GM19468 (cell line): Measurements from ENCODE around the gene ATG4C.
"Not testable (repeated sequence)": the region's sequence is repeated elsewhere in the genome, so short reads cannot be mapped to it uniquely, and the experiment has no call there.

ENCODE experiments used
- ATAC-seq: cut with Tn5 transposase; IDR thresholded peaks from one replicate; pipeline ENCODE4 v1.9.1; 2021; ENCODE audit warnings: mild to moderate bottlenecking, moderate library complexity, moderate number of reproducible peaks; ENCODE audit not compliant: unreplicated experiment; ENCODE audit errors: extremely low read depth

Gene ATG4C

GRCh38 chr1:62772607-62773295 lies 11.2 kb upstream of the ATG4C start:
- no peak for ATAC-seq

GRCh38 chr1:62774006-62774405 lies 9.9 kb upstream of the ATG4C start:
- no peak for ATAC-seq

- no peak for ATAC-seq
These were observed 8.8 kb upstream of the ATG4C start for GRCh38 chr1:62774971-62775595.

- ATAC-seq: no peak
These were observed 5.7 kb upstream of the ATG4C start for GRCh38 chr1:62778208-62778607.

- ATAC-seq: no peak
These were observed 1.9 kb upstream of the ATG4C start for GRCh38 chr1:62781841-62782543.

- ATAC-seq: not testable (repeated sequence)
These were observed 1.3 kb upstream of the ATG4C start for GRCh38 chr1:62782544-62783212.

GRCh38 chr1:62784509-62785365 lies 805 bp downstream of the ATG4C start:
- no peak for ATAC-seq

- no peak for ATAC-seq
These were observed 6.8 kb downstream of the ATG4C start for GRCh38 chr1:62790716-62791115.

- no peak for ATAC-seq
These were observed 10.1 kb downstream of the ATG4C start for GRCh38 chr1:62794053-62794452.

GRCh38 chr1:62796221-62796620 lies 12.3 kb downstream of the ATG4C start:
- no peak for ATAC-seq

GRCh38 chr1:62799688-62800087 lies 15.8 kb downstream of the ATG4C start:
- no peak for ATAC-seq

GRCh38 chr1:62800281-62800680 lies 16.3 kb downstream of the ATG4C start:
- no peak for ATAC-seq

GRCh38 chr1:62800825-62801306 lies 16.9 kb downstream of the ATG4C start:
- peak; percentile 96 for ATAC-seq

- no peak for ATAC-seq
These were observed 25.9 kb downstream of the ATG4C start for GRCh38 chr1:62809788-62810187.

- peak; percentile 82 for ATAC-seq
These were observed 26.7 kb downstream of the ATG4C start for GRCh38 chr1:62810420-62811274.

- no peak for ATAC-seq
These were observed 39.6 kb downstream of the ATG4C start for GRCh38 chr1:62823556-62823955.

- no peak for ATAC-seq
These were observed 43.0 kb downstream of the ATG4C start for GRCh38 chr1:62826901-62827300.

- not testable (repeated sequence) for ATAC-seq
These were observed 43.9 kb downstream of the ATG4C start for GRCh38 chr1:62827786-62828185.

- ATAC-seq: no peak
These were observed 48.3 kb downstream of the ATG4C start for GRCh38 chr1:62832276-62832675.
